HG03469 (cell line): ENCODE measurements around the gene PRKG1.

Experiments used
- ATAC-seq: cut with Tn5 transposase; IDR thresholded peaks from one replicate; pipeline ENCODE4 v1.9.1; 2021; ENCODE audit warnings: mild to moderate bottlenecking, moderate library complexity, moderate number of reproducible peaks; ENCODE audit not compliant: unreplicated experiment

PRKG1 gene

DNA sequence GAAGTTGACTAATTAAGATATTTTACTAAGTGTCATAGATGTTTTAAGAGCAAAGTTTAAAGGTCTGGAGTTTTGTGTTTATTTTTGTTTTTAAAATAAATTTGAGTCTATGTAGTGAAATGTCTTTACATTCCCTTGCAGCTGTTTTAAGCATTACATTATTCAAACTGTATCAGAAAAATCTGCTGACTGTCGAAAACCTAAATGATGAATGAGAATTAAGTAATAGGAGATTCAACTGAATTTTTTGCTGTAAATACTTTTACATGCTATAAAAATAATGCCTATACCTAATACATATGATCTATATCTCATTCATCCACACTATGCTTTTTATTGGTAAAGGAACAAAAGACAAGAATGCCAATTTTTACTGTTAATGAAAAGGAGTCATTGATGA, 397.9 kb downstream of the PRKG1 start:
- ATAC-seq: no peak

DNA sequence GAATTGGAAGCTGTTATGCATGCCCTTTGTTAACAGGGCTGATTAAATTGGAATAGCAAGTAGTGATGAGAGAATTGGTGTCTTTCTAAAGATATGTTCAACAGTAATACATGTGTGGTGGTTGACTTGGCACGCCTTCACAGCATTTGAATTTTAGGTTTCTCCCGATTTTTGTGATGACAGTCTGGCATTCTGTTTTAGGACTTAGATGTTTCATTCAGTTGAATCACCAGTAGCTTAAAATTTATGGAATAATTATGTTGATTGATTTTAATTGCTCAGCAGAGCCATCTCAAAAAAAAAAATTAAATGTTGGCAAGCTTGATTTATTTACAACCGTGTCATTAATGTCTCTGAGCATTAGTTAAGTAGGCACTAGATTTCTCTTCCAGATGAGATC, 405.4 kb downstream of the PRKG1 start:
- no peak for ATAC-seq

DNA sequence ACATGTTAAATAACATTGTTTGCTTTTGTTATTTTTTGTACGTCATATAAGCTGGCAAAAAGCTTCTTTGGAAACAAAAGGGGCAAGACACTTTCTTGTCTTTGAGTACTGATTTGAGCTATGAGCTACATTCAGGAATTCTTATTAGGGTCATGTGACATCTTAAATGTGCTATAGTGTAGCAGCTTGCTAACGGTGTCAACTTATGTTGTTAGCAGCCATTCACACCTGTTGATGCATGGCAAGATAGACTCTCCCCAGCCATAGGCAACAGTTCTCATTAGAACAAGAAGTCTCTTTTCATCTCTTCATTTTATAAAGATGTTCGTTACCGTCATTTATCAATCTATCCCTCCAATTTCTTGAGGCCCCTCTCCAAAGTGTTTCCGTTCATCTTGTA, 411.4 kb downstream of the PRKG1 start:
- no peak for ATAC-seq

DNA sequence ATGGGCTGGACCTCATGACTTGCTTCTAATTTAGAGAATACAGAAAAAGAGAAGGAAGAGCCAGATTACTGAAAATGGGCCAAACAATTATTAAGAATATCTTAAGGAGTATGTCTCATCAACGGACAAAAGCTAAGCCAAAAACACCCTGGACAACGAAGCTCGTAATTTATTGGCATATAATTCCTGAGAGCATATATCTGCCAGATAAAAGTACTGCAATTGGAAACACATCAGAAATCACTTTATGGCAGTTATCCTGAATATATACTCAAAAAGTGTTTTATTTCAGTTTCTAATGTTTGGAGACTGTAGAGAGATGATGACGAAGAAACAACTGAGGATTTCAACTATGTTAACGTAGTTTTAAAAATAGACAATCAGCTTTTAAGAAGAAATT, 413.3 kb downstream of the PRKG1 start:
- no peak for ATAC-seq

DNA sequence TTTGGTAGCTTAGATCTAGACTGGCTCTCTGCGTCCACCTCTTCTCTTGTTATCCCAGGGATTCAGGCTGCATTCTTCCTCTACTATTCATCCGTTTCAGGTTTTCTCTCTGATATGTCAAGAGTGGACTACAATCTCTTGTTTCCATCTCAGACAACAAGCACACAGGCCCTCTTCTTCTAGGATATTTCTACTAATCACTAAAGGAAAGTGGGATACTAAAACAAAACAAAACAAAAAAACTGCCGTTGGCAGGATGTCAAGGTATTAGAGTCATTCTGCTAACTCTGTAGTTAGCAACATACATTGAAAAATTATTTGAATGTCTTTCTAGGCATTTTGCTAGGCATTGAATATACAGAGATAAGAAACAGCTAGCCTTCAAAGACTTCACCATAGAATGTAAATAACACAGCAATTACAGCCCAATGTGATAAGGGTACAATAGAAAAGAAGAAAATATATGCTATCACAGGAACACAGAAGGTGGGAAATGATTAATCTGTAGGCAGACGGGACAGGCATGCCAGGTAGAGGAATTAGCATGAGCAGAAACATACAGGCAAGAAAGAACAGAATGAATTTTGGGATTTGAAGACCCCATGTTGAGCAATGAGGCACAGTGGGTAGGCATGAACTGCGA, 414.6 kb downstream of the PRKG1 start:
- ATAC-seq: no peak

DNA sequence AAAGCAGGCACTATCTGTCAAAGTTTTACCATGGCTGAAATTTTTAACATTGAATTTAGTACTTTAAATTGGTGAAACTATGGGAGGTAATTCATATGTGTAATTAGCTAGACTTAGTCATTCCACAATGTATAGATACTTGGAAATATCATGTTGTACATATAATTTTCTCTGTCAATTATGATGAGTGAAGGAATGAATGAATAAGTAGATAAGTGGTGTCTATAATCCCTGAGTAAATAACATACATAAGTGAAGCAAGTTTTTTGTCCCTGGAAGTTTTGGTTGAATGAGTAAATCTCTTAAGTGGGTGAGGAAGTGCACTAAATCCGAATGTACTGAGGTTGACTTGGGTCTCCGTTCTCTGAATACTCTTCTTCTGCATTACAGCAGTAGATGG, 424.1 kb downstream of the PRKG1 start:
- ATAC-seq: no peak

DNA sequence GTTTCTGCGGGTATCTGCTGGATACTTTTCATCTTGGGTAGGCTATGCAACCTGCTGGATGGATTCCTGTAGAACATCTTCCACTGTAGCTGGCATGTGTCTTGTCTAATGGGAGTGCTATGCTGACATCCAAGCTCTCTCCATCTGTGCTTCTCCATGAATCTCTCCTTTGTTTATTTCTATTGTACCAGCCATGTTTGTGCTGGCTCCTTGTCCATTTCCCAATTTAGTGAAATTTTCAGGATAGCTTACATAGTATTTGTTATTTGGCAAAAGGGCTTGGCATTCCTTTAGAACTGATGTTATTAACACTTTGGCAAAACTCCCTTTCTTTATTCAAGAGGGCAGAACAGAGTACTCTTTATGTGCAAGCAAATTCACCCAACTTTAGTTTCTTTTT, 427.1 kb downstream of the PRKG1 start:
- no peak for ATAC-seq

DNA sequence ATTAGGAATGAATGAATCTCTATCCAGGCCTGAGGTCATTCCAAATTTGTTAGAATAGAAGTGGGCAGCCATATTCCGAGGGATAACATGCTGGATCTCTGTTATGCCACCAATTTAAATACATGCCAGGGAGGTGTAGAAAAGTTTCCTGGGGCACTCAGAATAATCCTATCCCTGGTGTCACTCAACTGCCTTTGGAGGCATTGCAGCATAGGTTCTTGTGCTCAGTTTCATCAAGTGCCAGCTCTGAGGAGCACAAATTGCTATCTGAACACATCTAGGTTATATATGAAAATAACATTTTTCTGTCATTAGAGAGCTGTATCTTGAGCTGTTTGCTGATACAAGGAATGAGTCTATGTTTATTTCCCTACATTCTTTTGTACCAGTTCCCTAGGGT, 427.8 kb downstream of the PRKG1 start:
- ATAC-seq: no peak

DNA sequence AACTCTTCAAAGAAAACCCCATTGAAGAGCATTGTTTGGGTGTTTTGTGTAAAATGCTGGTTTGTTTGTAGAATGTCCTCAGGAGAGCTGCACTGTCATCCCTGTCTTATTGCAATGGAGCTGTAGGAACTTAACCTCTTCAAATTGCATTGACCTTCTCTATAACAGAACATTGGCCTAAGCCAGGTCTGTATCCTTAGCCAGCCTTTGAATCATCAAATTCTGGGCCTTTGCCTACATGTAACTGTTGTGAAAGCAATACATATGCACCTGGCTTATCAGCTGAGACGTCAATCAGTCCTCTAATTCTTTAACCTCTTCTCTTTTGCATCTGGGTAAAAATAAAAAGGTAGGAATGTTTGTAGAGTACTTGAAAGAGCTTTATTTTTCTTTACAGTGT, 429.1 kb downstream of the PRKG1 start:
- ATAC-seq: no peak

DNA sequence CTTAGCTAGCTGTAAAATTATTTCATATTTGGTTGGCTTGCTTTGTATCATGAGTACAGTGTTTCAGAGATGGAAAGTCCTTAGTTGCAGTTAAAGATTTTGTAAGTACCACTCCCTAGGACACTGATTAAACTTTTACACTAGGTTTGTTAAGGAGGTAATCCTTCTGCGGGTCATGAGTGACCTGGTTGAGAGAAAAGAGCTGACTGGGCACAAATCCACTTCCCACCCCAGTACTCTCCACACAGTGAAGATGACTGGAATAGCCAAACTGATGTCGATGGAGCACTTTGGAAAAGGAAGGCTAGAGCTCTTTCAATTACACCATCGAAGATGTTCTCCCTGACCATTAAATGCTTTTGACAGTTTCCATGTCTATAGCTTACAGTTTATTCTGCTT, 433.2 kb downstream of the PRKG1 start:
- ATAC-seq: no peak

DNA sequence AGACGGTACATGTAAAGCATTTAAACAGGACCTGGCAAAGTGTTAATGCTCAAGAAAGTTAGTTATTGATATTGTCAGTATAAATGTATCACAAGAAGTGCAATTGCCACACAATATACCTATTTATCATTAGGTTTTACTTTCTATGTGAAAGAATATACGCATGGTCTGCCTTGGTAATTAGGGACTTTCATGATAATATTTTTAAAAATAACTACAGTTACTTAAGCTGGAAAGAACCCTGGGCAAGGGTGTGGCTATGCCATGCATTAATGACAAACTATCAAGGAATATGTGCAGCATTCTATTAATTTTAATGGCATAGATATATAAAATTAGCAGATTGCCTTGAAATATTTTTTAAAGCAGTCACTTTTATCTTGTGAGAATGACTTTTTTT, 433.9 kb downstream of the PRKG1 start:
- no peak for ATAC-seq

DNA sequence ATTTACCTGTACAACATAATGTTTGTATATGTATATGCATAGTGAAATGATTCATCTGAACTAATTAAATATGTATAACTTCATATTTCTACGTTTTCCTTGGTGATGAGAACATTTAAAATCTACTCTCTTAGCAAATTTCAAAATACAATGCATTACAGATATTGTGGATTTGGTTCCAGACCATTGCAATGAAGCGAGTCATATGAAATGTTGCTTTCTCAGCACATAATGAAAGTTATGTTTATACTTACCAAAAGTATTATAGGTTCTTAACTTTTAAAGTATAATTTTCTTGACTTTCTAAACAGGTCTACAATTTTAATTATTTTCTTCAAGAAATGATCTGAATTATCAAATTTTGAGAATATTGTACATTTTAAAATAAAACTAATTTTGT, 435.9 kb downstream of the PRKG1 start:
- ATAC-seq: no peak

DNA sequence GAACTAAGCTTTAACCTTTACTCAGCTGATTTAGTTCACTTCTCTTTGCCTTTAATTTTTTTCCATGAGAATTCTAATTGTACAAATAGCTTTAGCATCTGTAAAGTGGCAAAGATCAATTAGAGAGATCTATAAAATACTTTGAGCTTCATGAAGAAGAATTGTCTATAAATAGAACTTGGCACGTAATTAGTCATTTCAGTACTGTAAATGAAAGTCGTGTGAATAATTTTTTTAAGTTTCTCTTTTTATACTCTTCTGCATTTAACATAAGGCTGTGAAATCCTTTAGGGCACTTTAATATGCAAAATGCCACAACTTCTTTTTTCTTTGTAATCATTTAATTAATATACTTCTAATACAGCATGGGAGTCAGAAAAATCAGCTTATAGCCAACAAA, 447.3 kb downstream of the PRKG1 start:
- peak; percentile 40 for ATAC-seq

DNA sequence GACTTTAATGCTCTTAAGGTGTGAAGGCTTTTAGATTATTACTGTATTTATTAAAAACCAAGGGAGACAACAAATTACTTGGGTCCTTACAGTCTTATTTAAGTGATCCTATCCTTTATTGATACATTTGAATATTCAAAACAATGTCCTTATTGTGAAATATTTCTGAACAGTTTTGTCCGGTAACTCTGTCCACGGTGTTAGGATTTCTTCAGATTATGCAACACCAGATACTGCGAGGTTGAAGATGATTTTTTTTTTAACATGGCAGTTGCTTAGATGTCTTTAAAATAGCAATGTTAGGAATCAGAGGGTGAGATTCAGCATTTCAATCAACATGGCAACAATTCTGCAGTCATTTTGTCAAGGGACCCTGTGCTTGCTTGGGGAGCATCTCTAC, 448.6 kb downstream of the PRKG1 start:
- no peak for ATAC-seq

DNA sequence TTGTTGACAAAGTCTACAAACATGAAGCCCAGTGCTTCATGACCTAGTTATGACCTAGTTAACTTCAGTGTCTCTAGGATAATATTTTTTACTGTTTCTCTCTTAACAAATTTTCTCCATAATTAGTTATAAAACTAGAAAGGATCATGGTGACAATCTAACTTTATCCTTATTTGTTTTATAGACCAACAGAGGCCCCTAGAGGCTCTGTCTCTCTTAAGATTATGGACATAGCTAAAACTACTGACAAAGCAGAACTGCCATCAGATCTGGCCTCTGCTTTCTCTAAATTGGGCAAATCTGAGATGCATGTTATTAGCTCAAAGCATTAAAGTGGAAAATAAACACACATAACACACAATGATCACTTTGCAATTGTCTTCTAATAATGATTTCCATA, 449.2 kb downstream of the PRKG1 start:
- ATAC-seq: no peak

DNA sequence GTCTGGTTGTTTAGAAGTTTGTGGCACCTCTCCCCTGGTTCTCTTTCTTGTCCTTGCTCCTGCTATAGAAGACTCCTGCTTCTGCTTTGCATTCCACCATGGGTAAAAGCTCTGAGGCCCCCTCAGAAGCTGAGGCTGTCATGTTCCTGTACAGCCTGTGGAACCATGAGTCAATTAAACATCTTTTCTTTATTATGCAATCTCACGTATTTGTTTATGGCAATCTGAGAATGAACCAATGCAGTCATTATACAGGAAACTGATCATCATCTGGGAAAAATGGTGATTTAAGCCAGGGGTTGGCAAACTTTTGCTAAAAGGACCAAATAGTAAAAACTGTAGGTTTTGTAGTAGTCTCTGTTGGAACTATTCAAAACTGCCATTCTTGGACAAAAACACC, 449.8 kb downstream of the PRKG1 start:
- no peak for ATAC-seq

DNA sequence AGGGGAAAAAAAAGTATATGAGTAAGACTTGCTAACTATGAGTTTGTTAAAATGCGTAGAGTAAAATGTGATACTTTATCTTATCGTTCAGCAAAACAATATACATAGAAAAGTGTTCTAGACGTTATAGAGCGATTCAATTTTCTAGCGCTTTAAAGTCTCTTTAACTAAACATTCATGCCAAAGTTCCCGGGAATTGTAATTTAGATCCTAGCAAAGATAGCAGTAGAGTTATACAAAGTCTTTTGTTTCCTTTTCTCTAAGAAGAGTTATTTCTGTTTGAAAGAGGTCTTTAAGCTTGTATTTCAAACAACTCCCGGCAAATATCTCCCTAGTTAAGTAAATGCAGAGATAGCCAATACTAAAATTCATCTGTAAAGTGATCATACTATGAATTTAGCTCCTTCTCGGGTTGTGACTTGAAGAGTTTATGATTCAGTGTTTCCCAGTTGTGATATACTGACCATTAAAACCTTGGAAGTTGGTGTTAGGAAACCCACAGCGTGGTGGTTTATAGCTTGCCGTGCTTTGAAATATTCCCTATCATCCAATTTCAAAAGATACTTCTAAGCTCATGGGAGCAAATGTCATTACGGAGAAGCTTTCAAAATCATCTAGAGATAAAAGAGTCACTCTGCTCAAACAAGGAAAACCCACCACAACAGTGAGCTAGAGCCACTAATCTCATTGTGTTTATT, 453.4 kb downstream of the PRKG1 start:
- no peak for ATAC-seq

DNA sequence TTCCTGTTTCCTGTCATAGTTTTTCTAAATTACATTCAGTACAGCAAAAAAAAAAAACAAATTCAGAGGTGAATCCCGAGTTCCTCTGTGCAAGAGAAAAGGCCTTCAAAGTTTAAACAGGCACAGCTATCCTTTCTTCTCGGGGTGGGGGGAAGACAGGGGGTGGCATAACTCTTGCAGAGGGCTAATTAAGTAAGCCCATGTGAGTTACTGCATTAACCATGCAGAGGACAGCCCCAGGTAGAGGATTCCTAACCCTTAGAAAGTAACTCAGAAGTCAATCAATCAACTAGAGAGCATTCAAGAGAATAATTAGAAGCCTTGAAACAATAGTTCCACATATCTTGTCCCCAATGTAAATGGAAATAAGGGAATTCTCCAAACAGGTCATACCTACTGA, 454.2 kb downstream of the PRKG1 start:
- ATAC-seq: no peak

DNA sequence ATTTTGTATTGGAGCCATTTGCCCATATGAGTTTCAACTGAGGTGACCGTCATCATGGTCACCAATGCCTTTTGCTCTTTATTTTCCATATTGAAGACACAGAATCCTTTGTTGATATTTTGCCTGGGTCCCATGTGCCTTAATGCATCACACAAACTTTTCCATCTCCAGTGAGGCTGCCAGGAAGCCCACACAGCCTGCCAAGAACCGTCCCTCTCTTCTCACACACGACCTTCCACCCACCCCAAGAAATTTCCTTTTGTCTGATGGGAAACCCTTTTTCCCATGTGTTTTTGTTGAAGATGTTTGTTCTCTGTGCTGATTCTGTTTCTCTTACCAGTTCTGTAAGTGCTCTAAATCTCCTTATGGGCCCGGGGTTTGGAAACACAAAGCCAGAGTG, 456.3 kb downstream of the PRKG1 start:
- no peak for ATAC-seq

DNA sequence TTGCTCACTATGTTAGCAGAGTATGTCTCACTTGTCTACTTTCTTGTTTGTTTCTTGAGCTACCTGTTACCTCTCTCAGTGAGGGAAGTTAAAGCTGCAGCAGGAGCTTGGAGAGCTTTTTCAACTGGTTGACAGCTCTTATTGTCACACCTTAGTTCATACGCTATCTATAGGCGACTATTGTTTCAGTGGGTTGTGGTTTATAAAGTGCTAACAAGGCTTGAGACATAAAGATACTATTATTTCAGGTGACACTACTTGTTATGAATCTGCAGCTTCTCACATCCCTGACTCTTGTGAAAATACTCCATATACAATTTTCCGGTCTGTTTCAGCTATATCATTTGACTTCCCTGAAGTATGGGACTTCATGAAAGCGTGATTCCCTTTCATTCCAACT, 457.8 kb downstream of the PRKG1 start:
- ATAC-seq: no peak

DNA sequence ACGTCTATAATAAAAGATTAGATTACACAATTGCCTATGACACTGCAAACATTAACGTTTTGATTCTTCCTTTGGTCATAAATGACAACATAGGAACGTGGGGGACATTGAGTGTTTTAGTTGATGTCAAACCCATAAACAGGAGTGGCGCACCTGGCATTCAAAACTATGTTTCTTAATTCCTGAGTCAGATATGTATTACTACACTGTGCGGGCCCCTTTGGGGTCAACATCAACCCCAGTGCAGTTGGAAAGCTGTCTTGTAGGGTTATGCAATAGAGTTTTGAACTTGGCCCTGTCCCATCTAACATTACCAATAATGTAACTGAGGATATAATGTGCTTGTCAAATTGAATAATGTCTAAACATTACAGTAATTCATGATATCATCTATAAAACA, 468.6 kb downstream of the PRKG1 start:
- ATAC-seq: no peak

DNA sequence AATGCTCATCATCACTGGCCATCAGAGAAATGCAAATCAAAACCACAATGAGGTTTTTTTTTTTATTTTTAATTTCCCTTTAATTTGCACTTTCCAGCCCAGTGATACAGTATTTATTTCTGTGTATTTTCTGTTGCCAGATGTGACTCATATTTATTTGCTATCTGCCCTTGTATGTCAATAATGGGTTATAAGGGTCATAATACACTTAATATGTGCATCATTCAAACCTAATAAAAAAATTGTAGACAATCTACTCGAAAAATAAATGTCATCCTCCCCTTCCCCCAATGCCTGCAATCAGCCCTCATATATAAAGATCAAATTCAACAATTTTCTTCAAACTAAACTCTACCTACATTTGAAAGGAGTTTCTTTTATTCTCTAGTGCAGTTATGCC, 470.6 kb downstream of the PRKG1 start:
- ATAC-seq: no peak

DNA sequence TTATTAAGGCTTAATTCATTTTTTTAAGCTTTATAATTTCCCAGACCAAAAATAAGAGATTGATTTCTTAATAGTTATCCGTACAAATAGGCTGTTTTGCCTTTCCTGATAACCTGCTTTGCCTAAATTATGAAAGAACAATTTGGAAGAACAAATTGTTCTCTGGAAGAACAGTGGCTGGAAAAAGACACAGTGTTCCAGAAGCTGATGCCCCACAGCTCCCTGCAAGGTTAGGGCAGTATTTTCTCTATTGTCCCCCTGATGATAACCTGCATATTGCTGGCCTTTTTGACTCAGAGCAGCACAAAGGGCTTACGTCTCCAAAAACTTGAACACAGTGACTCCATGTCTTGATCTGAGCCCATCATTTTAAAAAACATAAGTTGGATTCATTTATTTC, 473.7 kb downstream of the PRKG1 start:
- no peak for ATAC-seq
